Endothelial cell of umbilical vein (primary cell): ENCODE data around the gene ALOX12. TPM values are rescaled to one million over a fixed set of nuclear protein-coding genes. Genes with fewer than 3 reads are reported as not detected.
A peak's percentile ranks its signal among the peaks of the same experiment; 100 is the strongest.

Experiments
- Bru-seq: library from RNA; stranded (reverse); fragments of 400-500 nt; gene quantifications from one replicate; lab custom pipeline; 2021; lab: Mats Ljungman, UMichigan
- BruChase-seq, 2 experiments: library from RNA; stranded (reverse); fragments of 400-500 nt; gene quantifications; one replicate each; lab custom pipeline; 2021; lab: Mats Ljungman, UMichigan
- BruUV-seq: library from RNA; stranded (reverse); fragments of 400-500 nt; replicated peaks from 2 replicates; lab custom pipeline; 2021; lab: Mats Ljungman, UMichigan
- CTCF ChIA-PET: fragments of 300-600, 350-600 bp; sonication (Branson Sonifier 250); formaldehyde crosslinking; loops from one replicate; lab custom pipeline; 2021; ENCODE audit warnings: antibody characterized with exemption, inconsistent platforms; lab: Charles Lee
- POLR2A ChIA-PET: fragments of 300-600, 350-600 bp; sonication (Branson Sonifier 250); formaldehyde crosslinking; loops from one replicate; lab custom pipeline; 2021; ENCODE audit warnings: antibody characterized with exemption, inconsistent platforms; lab: Charles Lee
- DNase-seq: peaks from one replicate; pipeline ENCODE4 v3.0.0-alpha.2; 2011; ENCODE audit warnings: low read depth, low spot score
- FAIRE-seq: peaks from 2 replicates; lab custom pipeline; 2011; peaks lifted over from hg19 to GRCh38; lab: Jason Lieb, UNC
- H2AFZ ChIP-seq: 2 replicates; pipeline ENCODE4 v1.6.0; 2012; ENCODE audit warnings: low read depth, low read length, control low read depth, inconsistent platforms
- H3K27ac ChIP-seq: 2 replicates; pipeline ENCODE4 v1.5.1; 2011; ENCODE audit warnings: low read depth, mild to moderate bottlenecking, control low read depth, low read length, moderate library complexity; ENCODE audit not compliant: insufficient read depth
- H3K27me3 ChIP-seq, 2 experiments: 2 replicates each; pipeline versions ENCODE4 v1.6.0 to v1.6.1; 2011; ENCODE audit warnings: low read length in 2 of 2, mixed read lengths in 1 of 2; ENCODE audit not compliant: control insufficient read depth in 2 of 2, insufficient read depth in 2 of 2
- H3K36me3 ChIP-seq, 2 experiments: 2 replicates in 1 of 2; 3 replicates in 1 of 2; pipeline ENCODE4 v1.5.1; 2011; ENCODE audit warnings: low read length in 2 of 2, mild to moderate bottlenecking in 1 of 2, moderate library complexity in 1 of 2; ENCODE audit not compliant: control insufficient read depth in 2 of 2, insufficient read depth in 2 of 2; ENCODE audit errors: extremely low read depth in 1 of 2
- H3K4me1 ChIP-seq: 3 replicates; pipeline ENCODE4 v1.5.1; 2011; ENCODE audit warnings: mild to moderate bottlenecking, low read length; ENCODE audit not compliant: control insufficient read depth, insufficient read depth; ENCODE audit errors: extremely low read depth
- H3K4me2 ChIP-seq: 2 replicates; pipeline ENCODE4 v1.6.1; 2011; ENCODE audit warnings: low read length, control low read depth, mixed read lengths; ENCODE audit not compliant: insufficient read depth
- H3K4me3 ChIP-seq, 3 experiments: fragments of 200-600 bp in 1 of 3; sonication (generic), shearing (Covaris generic) in 1 of 3; replicated peaks in 1 of 3; 2 replicates each; pipeline ENCODE4 v1.5.1; 2011 to 2016; ENCODE audit warnings: control low read depth in 3 of 3, low read length in 3 of 3, mild to moderate bottlenecking in 2 of 3, inconsistent platforms in 1 of 3, low read depth in 1 of 3, moderate library complexity in 1 of 3; ENCODE audit not compliant: insufficient read depth in 1 of 3
- H3K79me2 ChIP-seq: 2 replicates; pipeline ENCODE4 v1.6.0; 2012; ENCODE audit warnings: low read length, inconsistent platforms; ENCODE audit not compliant: control insufficient read depth, insufficient read depth
- H3K9ac ChIP-seq: replicated peaks from 2 replicates; pipeline ENCODE3; 2011; ENCODE audit warnings: low read length, control low read depth; ENCODE audit not compliant: insufficient read depth; ENCODE audit errors: extremely low read depth
- H3K9me1 ChIP-seq: replicated peaks from 3 replicates; pipeline ENCODE4 v1.6.0; 2011; ENCODE audit warnings: mild to moderate bottlenecking, low read length; ENCODE audit not compliant: control insufficient read depth, insufficient read depth; ENCODE audit errors: extremely low read depth
- H3K9me3 ChIP-seq: replicated peaks from 2 replicates; pipeline ENCODE4 v1.5.1; 2012; ENCODE audit warnings: low read length, inconsistent platforms; ENCODE audit not compliant: control insufficient read depth, insufficient read depth
- H4K20me1 ChIP-seq: replicated peaks from 2 replicates; pipeline ENCODE3; 2011; ENCODE audit warnings: mild to moderate bottlenecking, low read length; ENCODE audit not compliant: control insufficient read depth, insufficient read depth; ENCODE audit errors: extremely low read depth
- EZH2 ChIP-seq: IDR thresholded peaks from 2 replicates; pipeline ENCODE4 v1.6.1; 2012; ENCODE audit warnings: borderline replicate concordance, low read depth, mild to moderate bottlenecking, moderate library complexity, low read length, inconsistent platforms; ENCODE audit not compliant: severe bottlenecking
- FOS ChIP-seq: IDR thresholded peaks from 2 replicates; pipeline ENCODE4 v1.6.1; 2011; ENCODE audit warnings: mild to moderate bottlenecking, low read length, moderate library complexity, borderline replicate concordance; ENCODE audit not compliant: insufficient read depth
- GATA2 ChIP-seq: IDR thresholded peaks from 2 replicates; pipeline ENCODE4 v1.7.0; 2011; ENCODE audit warnings: low read depth, mild to moderate bottlenecking, moderate library complexity, mixed read lengths, low read length; ENCODE audit not compliant: insufficient read length, insufficient read depth
- JUN ChIP-seq: IDR thresholded peaks from 2 replicates; pipeline ENCODE4 v1.6.1; 2011; ENCODE audit warnings: borderline replicate concordance, low read depth; ENCODE audit not compliant: insufficient read length, insufficient read depth
- MYC ChIP-seq: IDR thresholded peaks from one replicate; pipeline ENCODE4 v1.6.1; 2011; ENCODE audit warnings: mild to moderate bottlenecking, low read depth, low read length
- POLR2A ChIP-seq: IDR thresholded peaks from 2 replicates; pipeline ENCODE4 v1.6.1; 2012; ENCODE audit warnings: low read depth, mild to moderate bottlenecking, control low read depth, low read length
- POLR2AphosphoS5 ChIP-seq: IDR thresholded peaks from 2 replicates; pipeline ENCODE4 v1.6.1; 2012; ENCODE audit warnings: low read depth, mild to moderate bottlenecking, control low read depth, low read length, moderate library complexity; ENCODE audit not compliant: insufficient read depth
- dilution Hi-C: fragments of 300-500 bp; cut with MboI; formaldehyde crosslinking; loops from one replicate; pipeline ENCODE4 v1.15.0; 2019; ENCODE audit warnings: low sequenced_read_pairs; ENCODE audit not compliant: extremely low pct_ligation_motif_present
- intact Hi-C: fragments of 100-400 bp; cut with micrococcal nuclease; formaldehyde crosslinking; loops from one replicate; pipeline ENCODE4 v1.10.0; 2022
- long read RNA-seq: library from polyadenylated mRNA; stranded (forward); transcript quantifications from one replicate; pipeline ENCODE4 v2.0.0, GENCODE V29; 2021
- polyA minus RNA-seq, 3 experiments: library from RNA; depleted of rRNA, polyadenylated mRNA; stranded (reverse); fragments of >200 nt; gene quantifications; 1 replicate in 1 of 3; 2 replicates in 2 of 3; pipeline ENCODE4 v1.2.3, GENCODE V29; 2011
- polyA plus RNA-seq, 4 experiments: library from polyadenylated mRNA; depleted of rRNA in 3 of 4; stranded (reverse) in 3 of 4; unstranded in 1 of 4; fragments of >200 nt; gene quantifications; 2 replicates each; pipeline versions ENCODE4 v1.2.1 to v1.2.3, GENCODE V29; 2011 to 2012; ENCODE audit warnings: missing spikeins in 1 of 4
- total RNA-seq: library from RNA; stranded (reverse); gene quantifications from 2 replicates; pipeline ENCODE4 v1.2.3, GENCODE V29; 2021
- TF ChIP-seq, protein P1 (sequence below), 2 donors: IDR thresholded peaks; 1 replicate in 1 of 2; 2 replicates in 1 of 2; pipeline ENCODE4 v1.5.1; 2011; ENCODE audit warnings: low read length in 2 of 2, mild to moderate bottlenecking in 2 of 2, moderate library complexity in 2 of 2, control low read depth in 1 of 2, inconsistent platforms in 1 of 2, low read depth in 1 of 2; ENCODE audit not compliant: insufficient read depth in 1 of 2; ENCODE audit errors: extremely low read depth in 1 of 2
- TF ChIP-seq, protein P2 (sequence below): IDR thresholded peaks from 2 replicates; pipeline ENCODE4 v1.6.1; 2011; ENCODE audit not compliant: insufficient read depth, insufficient read length

Gene ALOX12
- total RNA-seq (not detected in 2 replicates), polyA plus RNA-seq (not detected in 2 replicates), polyA minus RNA-seq (not detected in 2 replicates), Bru-seq, nascent RNA (not detected), BruChase-seq, experiment 1, labeled RNA remaining after a 6-hour chase (percentile 6 among the genes with signal in this experiment), BruChase-seq, experiment 2, labeled RNA remaining after a 2-hour chase (not detected)
- 0.03 TPM in 1 of 2 replicates, not detected in the other for polyA plus RNA-seq (2011; cell fraction: cytosol; rRNA removed)
- polyA plus RNA-seq (2011; cell fraction: nucleus; rRNA removed): not detected in 2 replicates
- 0.16 and 0.52 TPM in 2 replicates for polyA plus RNA-seq (2012)
- polyA minus RNA-seq (2011; cell fraction: cytosol; rRNA and poly(A)+ RNA removed): not detected
- polyA minus RNA-seq (2011; cell fraction: nucleus; rRNA and poly(A)+ RNA removed): not detected in 2 replicates
- long read RNA-seq, partial matches to known transcripts: 0 of 2 reads
- long read RNA-seq, other reads (novel, unspliced or antisense): 2 of 2 reads

DNA sequence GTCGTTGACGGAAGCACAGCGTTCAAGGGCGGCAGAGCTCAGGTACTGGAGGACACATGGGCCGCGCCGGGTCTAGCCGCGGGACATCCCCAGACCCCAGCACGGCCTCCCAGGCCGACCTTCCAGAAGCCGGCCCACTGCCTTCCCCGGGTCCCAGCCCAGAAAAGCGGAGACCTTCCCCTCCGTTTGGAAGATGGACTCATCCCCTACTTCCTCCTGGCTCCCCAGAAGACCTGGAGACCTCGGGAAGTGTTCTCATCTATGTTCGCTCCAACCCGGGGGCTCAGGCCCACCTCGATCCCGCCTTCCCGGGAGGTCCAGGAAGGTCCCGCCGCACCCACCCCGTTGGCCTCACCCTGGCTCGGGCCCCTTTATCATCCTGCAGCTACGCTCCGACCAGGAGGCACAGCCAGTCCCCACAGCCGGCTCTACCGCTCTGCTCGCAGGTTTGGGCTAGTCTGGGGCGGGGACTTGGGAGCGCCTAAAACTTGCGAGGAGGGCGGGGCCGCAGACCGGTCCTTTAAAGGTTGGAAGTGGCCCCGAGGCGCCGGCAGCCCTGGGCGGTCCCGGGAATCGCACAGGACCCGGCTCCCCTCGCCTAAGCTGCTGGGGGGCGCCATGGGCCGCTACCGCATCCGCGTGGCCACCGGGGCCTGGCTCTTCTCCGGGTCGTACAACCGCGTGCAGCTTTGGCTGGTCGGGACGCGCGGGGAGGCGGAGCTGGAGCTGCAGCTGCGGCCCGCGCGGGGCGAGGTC is at the start of gene ALOX12:
Gene ALOX12, plus strand, starts transcription at position 550 of the 756 bp plus-strand sequence. Its CDS starts 69 bp downstream, at position 619.
- H3K79me2 ChIP-seq: no peaks in the 10 kb centered on the region
- no peak within 1 kb of the TSS for H3K9ac ChIP-seq
- BruUV-seq: no TSS peak
- no peaks in the 10 kb centered on the region for H3K9me1 ChIP-seq
- H3K9me3 ChIP-seq: no peaks in the 10 kb centered on the region
- DNase-seq (no peak), FAIRE-seq (no peak)
- no peaks in the 10 kb centered on the region for H3K27me3 ChIP-seq
- peaks cover 3 to 11% of the 10 kb centered on the region in 2 experiments for H3K36me3 ChIP-seq
- intact Hi-C loops (no loop called here), dilution Hi-C loops (no loop called here)
- no peaks in the 10 kb centered on the region for H3K4me1 ChIP-seq
- no peak within 1 kb of the TSS for H3K4me3 ChIP-seq
- ChIA-PET POLR2A (no interaction called here), CTCF (interaction anchor here (0.8 to 2.2 kb wide), 5 partner anchors 9 to 85 kb away, joined by 3 to 13 read pairs (median 4); no protein-coding TSS in a partner anchor)
- H3K27ac ChIP-seq: no peak within 1 kb of the TSS
- no peak within 1 kb of the TSS for H2AFZ ChIP-seq
- no peak for TF ChIP-seq POLR2A
- TF ChIP-seq FOS: no peak
- no peak for TF ChIP-seq GATA2
- TF ChIP-seq JUN: no peak
- TF ChIP-seq EZH2: no peak
- TF ChIP-seq, protein P1, sequence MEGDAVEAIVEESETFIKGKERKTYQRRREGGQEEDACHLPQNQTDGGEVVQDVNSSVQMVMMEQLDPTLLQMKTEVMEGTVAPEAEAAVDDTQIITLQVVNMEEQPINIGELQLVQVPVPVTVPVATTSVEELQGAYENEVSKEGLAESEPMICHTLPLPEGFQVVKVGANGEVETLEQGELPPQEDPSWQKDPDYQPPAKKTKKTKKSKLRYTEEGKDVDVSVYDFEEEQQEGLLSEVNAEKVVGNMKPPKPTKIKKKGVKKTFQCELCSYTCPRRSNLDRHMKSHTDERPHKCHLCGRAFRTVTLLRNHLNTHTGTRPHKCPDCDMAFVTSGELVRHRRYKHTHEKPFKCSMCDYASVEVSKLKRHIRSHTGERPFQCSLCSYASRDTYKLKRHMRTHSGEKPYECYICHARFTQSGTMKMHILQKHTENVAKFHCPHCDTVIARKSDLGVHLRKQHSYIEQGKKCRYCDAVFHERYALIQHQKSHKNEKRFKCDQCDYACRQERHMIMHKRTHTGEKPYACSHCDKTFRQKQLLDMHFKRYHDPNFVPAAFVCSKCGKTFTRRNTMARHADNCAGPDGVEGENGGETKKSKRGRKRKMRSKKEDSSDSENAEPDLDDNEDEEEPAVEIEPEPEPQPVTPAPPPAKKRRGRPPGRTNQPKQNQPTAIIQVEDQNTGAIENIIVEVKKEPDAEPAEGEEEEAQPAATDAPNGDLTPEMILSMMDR (IDR thresholded peaks at IDR 0.05; ENCODE audit: extremely low read depth in 1 of 2, insufficient read depth in 1 of 2, low read depth in 1 of 2, low read length in 2 of 2): no peak
- TF ChIP-seq MYC: no peak
- TF ChIP-seq POLR2AphosphoS5: no peak
- TF ChIP-seq, protein P2, sequence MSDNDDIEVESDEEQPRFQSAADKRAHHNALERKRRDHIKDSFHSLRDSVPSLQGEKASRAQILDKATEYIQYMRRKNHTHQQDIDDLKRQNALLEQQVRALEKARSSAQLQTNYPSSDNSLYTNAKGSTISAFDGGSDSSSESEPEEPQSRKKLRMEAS: no peak
- no peak within 1 kb of the TSS for H3K4me2 ChIP-seq
- H4K20me1 ChIP-seq: no peaks in the 10 kb centered on the region
